NCI-H146 treated with DMSO at 0.1 percent for 48 hours (cell line): ENCODE data around the gene DSE.

ENCODE experiments used
- DNase-seq: peaks from one replicate; lab custom pipeline; 2025; ENCODE audit not compliant: unreplicated experiment; lab: John Stamatoyannopoulos, UW

Gene DSE

GRCh38 chr6:116471531-116471930, 100.8 kb downstream of the DSE start:
- DNase-seq, result no peak

- DNase-seq, result no peak
Observed at GRCh38 chr6:116472706-116473105, 102.0 kb downstream of the DSE start.

GRCh38 chr6:116475141-116475540, 104.4 kb downstream of the DSE start:
- no peak for DNase-seq

- DNase-seq, result no peak
Observed at GRCh38 chr6:116476002-116476678, 105.4 kb downstream of the DSE start.

GRCh38 chr6:116482780-116483179, 112.0 kb downstream of the DSE start:
- no peak for DNase-seq

- DNase-seq, result no peak
Observed at GRCh38 chr6:116483616-116484015, 112.9 kb downstream of the DSE start.

GRCh38 chr6:116485559-116486184, 114.9 kb downstream of the DSE start:
- no peak for DNase-seq

GRCh38 chr6:116491610-116492330, 121.0 kb downstream of the DSE start:
- no peak for DNase-seq

- no peak for DNase-seq
Observed at GRCh38 chr6:116492331-116493067, 121.8 kb downstream of the DSE start.
